ENCODE results near the gene MMEL1.
A peak's percentile ranks its signal among the peaks of the same experiment; 100 is the strongest.

The MMEL1 gene

DNA sequence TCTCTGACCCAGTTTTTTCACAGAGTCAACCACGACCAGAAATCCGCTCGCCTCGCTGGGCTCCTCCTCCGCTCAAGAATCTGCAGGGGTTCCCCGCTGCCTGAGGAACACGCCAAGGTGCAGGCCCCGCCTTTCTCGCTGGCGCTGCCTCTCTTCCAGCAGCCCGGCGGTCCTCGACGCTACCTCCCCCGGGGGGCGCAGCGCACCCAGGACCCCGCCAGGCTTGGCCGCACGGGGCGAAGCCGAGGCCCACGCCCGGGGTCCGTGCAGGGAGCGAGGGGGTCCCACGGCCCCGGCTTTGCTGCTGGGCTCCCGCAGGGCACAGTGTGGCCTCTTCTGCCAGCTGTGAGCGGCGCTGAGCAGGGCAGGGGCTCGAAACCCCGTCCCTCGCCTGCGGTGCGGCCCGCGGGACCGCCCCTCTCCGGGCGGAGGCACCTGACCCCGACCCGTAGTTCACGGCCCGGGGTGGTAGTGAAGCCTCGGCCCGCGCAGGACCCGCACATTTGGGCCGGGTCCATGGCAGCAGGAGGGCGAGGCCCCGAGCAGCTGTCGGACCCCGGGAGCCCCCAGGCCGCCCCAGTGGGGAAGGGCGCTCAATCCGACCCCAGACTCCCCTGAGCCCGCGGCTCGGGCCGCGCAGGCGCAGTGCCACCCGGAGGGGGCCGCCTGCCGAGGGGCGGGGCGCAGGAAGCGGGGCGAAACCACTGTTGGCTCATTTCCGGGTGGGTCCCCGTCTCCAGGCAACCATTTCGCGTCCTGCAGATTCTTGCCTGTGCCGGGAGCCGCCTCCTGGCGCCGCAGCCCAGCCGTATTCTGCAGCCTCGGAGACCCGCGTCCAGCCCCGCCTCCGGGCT, 10.0 kb upstream of the MMEL1 start:
- DNase-seq, result peak; percentile 95

DNA sequence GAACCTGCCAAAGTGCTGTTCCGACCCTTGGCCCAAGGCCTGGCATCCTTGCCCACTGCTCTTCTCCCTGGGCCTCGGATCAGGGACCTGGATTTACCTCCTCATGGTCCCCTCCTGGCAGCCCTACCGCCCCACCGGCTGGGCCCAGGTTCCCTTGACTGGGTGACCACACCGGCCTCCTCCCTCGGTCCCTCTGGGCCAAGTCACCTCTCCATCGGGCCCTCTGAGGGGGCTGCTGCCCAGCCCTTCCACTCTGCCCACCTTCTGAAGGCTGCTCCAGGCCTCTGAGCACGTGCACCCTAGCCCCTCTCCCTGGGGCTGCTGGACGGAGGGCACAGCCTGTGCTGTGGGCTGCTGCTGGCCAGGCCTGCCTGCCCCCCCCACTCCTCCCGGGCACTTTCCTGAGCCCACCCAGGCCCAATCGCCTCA, 9.3 kb upstream of the MMEL1 start:
- DNase-seq, result no peak

DNA sequence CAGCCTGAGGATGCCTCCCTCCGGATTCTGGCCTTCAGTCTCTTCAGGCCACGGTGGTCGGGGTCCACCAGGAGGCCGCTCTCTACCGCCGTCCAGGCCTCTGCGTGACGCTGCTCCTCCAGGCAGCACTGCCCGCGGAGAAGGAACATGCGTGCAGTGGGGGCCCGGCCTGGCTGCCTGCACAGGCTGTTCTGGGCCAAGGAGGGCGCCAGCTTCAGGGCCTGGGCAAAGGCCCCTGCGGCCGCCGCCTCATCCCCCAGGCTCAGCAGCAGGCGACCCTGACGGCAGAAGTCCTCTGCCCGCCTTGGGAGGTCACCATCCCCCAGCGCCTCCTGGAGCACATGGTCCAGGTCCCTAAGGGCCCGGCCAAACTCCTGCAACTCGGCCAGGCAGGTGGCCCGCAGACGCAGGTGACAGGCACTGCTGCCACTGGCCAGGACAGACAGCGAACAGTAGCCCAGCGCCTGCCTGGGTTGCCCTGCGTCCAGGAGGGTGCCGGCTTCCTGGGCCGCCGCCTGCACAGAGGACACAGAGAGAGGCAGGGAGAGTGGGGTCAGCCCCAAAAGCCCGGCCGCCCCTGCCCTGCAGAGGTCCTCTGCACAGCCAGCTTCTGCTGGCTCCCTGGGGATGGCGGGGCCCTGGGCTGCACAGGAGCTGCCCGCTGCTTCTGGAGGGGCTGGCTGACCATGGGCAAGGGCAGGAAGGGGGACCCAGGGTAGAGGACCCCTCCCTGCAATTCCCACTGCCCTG, 8.7 kb upstream of the MMEL1 start:
- no peak for DNase-seq

DNA sequence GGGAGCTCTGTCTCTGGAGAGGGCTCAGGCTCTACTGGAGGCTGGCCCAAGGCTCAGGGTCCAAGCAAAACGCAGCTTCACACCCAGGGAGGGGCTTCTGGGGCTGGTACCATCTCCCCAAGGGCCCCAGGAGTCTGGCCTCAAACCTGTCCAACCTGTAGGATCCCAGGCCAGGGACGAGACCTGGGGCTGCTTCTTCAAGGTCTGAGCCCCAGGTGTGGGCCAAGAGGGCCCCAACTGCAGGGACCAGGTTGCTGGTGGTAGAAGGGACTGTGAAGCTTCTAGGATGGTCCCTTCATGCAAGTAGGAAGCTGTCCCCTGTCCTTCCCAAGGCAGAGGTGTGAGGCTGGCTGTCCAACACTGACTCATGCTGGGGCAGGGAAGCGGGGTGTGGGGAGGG, 7.8 kb upstream of the MMEL1 start:
- DNase-seq, result no peak

DNA sequence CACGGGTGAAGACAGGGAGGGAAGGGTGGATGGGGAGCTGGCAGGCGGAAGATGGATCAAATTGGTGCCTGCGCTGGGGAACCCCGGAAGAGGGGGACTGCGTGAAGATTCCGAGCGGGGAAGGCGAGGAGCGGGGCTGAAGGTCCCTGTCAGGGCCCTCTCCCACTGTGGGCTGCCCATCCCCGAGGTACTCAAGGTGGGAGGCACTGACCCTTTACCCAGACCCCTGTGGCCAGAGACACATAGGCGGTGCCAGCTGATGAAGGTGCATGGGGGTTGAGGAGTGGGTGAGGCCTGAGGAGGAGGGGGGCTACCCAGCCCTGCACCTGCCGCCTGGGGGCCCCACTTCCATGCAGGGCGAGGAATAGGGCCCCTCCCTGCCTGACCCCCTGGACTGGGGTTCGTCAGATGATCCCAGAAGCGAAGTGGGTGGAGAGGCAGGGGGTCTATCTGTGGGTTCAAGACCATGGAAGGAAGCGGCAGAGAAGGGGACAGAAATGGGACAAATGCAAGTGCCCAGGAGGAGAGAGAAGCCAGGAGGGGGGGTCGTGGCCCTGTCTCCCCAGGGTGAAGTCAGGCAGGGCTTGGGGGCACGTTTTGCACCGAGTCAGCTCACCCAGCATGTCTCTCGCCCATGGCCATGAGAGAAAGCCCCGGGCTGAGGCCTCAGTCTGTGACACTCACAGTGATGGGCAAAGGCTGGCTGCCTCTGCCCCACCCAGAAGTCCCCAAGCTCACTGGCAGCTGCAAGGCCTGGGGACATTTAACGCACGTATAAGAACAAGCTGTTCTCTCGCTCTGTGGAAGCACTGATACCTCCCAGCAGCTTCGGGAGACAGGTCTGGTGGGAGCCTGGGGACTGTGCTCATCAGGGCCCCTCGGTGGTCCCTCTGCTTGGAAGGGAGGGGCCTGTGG, 7.0 kb upstream of the MMEL1 start:
- no peak for DNase-seq

DNA sequence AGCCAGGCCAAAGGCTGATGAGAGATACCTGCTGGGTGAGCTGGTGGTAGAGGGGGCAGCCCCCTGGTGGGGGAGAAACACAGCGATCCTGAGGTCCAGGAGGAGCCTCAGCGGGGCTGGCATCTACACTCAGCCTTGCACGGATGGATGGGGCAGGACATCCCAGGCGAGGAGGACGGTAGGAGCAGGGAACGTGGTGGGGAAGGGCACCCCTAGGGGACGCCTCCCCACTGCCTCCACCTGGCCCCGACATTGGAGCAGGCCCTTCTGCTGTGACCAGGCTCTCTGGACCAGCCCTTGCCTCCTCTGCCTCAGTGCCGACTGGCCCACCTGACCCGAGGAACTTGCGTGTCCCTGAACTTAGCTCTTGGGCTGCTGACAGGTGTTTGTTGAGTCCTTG, 6.4 kb upstream of the MMEL1 start:
- DNase-seq, result no peak

DNA sequence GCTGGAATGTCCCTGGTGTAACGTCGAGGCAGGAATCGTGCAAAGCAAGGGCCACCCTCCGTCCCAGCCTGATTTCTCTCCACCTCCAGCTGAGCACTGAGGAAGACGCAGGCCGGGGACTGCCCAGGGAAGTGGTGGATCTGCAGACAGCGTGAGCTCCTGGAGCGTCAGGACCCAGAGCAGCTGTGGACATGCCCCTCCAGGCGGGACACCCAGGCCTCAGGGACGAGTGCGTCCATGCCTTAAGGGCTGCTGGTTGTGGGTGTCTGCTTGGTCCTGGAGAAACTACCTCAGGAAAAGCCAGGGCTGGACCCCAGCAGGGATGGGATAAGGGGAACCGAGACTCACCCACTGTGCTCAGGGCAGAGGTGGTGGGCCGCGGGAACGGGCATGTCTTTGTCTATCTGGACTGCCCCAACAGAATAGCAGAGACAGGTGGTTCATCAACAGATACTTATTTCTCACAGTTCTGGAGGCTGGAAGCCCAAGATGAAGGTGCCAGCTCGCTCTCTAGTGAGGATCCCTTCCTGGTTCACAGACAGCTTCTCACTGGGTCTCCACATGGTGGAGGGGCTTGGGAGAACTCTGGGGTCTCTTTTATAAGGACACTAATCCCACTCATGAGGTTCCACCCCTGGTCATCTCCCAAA, 5.8 kb upstream of the MMEL1 start:
- no peak for DNase-seq

DNA sequence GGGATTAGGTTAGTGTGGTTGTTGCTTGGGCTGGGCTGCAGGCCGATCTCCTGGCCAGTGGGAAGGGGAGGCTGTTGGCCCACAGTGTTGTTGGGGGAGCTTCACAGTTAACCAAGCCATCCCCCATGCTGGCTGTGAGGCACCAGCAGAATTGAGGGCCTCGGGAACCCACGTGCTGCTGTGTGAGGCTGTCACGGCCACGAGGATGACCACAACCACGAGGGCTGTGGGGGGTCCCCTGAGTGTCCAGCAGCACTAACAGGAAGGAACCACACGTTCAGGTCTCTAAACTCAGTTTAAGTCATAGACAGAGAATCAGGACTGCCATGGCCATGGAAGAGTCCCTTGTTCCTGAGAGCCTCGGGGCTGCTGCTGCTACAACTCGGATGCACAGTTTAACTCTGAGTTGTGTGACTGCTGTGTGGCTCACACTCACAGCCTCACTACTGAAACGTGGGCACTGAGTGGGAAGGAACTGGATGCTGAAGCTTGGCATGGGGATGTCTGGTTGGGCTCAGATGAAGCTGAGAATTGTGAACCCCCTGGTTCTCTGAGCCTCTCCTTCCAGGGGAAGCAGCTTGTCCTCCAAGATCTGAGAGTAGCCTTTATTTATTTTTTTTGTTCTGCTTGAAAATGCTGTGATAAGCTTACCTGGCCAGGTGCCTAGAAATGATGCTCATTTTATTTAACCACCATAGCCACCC, 4.8 kb upstream of the MMEL1 start:
- DNase-seq, result no peak

DNA sequence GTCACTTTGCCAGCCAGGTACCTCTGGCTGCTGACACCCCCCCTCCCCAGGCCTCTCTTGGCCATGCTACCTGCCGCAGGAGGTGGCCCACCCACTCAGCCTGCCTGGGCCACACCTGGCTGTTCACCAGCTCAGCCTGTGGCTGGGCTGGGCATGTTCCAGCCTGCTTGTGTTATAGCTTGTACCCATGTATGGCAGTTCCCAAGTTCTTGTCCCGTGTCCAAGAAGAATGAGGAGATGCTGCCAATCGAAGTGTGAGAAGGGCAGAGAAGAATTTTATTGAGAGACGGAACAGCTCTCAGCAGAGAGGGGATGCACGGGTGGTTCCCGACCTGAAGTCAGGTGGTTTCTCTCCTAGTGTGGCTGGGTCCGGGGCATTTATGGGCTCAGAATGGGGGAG, 3.9 kb upstream of the MMEL1 start:
- DNase-seq, result no peak

DNA sequence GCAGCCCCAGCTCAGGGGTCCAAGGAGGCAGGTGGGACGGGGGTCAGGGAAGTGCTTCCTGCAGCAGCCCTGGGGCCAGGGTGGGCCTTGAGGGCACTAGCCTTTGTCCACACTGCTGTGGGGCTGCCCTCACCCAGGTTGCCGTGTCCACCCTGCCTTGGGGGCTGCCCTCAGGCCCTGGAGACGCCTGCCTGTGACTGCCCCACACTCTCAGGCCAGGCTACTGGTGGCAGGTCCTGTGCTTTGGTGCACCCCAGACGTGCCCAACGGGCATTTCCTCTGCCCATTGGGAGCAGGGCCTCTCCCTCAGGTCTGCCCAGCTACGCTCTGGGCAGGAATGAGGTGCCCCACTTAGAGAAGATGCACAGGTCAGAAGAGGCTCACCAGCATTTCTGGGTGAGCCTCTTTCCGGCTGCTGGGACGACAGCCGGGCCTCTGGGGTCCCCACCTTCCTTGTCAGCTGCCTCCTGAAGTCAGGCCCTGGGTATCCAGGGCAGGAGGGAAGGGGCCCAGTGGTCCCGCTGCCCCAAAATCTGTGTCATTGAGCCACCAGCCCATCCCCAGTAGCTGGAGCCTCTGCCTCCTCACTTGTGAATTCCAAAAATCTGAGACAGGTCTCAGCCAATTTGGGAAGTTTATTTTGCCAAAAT, 2.7 kb upstream of the MMEL1 start:
- DNase-seq, result no peak

DNA sequence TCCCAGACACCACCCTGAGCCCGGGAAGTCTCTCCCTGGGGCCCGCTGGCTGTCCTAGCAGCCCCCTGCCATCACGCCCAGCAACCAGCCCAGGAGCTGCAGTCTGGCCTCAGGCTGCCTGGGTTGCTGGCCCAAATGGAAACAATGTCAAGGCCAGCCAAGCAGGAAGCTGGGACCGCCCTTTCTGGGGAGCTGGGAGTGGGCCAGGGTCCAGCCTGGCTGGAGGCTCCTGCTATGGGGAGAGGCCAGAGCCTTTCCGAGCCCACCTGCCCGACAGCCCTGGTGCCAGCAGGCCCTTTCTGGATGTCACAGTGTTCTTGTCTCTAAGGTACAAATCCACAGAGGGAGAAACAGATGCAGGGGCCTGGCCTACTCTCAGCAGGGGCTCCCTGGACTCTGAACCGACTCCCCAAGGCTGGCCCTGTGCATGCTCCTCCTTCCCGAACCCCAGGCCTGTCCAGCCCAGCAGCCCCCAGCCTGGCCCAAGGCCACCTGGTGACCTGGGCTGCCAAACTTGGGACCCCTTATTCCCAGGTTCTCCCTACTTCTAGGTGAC, 1.2 kb upstream of the MMEL1 start:
- DNase-seq, result no peak

DNA sequence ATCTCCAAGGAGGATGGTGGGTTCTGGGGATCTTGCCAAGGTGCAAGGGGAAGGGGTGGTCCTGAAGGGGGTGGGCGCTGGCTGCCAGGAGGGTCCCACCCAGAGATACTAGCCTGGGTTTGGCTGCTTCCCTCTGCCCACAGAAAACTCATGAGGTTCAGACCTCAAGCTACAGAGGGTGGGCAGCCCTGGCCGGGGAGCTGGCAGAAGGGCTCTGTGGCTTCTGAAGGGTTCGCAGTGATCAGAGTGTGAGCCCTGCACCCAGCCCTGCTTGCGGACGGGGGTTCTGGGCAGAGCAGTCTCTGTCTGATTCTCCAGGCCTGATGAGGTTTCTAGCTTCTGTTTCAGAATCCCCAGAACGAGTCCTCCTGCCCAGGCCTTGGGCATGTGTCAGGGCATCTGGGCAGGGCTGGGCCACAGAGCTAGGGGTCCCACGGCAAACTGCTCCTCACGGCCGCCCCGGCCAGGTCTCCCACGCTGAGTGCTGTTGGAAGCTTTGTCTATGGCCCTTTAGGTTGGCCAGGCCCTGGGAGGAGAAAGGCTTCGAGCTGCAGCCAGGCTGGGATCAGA, 635 bp upstream of the MMEL1 start:
- DNase-seq, result no peak

DNA sequence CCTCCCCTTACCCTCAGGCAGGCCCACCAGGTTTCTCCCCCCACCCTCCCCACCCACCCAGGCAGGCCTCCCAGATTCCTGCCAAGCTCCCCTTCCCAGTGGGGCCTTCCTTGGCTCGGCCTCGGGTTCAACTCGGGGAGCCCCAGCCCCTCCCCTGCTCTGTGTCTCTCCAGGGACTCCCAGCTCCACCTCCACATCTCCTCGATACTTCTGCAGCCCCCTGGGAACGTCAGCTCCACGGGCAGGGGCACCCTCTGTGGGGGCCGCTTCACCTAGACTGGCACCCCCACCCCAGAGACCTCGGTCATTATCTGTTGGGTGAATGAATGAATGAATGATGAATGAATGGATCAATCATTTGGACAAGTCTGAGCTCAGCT, 775 bp downstream of the MMEL1 start:
- no peak for DNase-seq

DNA sequence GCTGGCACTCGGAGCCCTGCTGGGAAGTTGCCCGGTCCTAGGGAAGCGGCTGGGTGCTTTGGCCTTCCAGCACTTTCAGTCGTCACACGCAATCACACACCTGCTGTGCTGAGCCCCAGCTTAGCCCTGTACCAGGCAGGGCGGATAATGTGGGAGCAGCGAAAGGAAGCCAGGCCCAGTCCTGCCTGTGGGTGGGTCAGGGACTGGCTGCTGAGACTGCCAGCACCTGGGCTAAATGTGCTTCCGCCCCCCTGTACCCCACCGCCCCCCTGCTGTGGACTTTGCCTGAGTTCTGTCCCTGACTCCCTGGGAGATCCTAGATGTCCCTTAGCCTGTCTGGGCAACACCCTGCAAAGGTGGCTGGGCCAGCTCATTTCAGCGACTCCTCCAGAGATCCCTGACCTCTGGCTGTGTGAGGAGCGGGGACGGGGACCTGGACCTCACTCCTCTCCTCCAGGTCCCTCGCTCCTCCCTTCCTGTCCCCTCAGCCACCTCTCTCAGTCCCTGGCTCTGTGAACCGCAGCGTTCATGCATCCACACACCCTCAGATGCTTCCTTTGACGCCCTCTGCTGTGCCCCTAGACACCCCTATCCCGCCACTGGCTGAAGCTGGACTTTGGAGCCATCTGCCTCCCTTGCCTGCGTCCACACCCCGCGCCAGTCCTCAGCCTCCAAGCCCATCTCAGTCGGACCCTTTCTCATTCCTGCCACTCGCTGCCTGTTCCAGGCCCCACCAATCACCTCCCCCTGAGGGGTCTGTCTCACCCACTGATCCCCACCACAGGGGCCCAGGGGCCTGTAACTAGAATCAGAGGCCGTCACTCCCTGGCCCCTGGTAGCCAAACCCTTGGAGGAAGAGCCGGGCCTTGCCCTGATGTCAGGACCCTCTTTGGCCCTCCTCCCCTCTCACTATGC, 1.4 kb downstream of the MMEL1 start:
- no peak for DNase-seq

DNA sequence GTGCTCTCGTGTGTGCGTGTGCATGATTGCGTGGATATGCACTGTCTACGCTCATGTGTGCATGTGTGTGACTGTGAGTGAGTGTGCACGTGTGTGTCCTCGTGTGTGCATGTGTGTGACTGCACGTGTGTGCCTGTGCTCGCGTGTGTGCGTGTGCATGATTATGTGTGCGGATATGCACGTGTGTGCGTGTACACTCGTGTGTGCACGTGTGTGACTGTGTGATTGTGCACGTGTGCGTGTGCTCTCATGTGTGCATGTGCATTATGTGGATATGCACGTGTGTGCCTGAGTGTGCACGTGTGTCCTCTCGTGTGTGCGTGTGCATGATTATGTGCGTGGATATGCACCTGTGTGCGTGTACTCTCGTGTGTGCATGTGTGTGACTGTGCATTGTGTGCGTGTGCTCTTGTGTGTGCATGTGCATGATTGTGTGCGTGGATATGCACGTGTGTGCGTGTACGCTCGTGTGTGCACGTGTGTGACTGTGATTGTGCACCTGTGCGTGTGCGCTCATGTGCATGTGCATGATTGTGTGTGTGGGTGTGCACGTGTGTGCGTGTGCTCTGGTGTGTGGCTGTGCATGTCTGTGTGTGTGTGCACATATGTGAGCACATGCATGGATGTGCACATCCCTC, 2.2 kb downstream of the MMEL1 start:
- DNase-seq, result no peak

DNA sequence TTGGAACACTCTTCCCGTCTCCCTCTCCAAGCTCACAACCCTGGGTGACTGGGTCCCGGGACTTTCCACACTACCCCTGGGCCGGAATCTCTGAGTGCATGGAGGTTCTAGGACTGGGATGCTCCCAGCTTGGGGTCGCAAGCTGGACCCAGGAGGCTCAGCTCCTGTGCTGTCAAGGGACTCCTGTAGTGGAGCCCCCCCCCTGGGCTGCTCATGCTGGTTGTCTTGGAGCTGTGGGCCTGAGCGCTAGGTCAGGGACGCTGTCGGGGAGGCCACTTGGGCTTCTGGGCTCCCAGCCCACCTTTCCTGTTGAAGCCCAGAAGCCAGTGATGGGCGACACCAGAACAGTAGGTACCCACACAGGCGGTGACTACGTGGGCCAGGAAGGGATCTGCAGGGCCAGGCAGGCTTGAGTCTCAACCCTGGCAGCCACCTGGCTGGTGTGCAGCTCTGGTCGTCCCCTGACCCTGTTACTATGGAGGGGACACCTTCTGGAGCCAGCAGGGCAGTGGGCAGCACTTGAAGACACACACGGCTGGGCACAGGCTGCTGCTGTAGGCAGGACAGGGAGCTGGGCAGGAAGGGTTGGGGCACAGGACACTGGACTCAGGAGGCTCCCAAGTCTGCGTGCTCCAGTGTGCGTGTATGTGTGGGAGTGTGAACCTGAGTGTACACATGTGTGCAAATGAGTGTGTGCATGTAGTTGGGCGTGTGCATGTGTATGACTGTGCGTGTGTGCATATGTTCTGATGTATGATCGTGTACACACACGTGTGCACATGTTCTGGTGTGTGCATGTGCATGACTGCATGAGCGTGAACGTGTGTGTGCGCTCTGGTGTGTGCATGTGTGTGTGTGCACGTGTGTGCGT, 3.0 kb downstream of the MMEL1 start:
- DNase-seq, result no peak

DNA sequence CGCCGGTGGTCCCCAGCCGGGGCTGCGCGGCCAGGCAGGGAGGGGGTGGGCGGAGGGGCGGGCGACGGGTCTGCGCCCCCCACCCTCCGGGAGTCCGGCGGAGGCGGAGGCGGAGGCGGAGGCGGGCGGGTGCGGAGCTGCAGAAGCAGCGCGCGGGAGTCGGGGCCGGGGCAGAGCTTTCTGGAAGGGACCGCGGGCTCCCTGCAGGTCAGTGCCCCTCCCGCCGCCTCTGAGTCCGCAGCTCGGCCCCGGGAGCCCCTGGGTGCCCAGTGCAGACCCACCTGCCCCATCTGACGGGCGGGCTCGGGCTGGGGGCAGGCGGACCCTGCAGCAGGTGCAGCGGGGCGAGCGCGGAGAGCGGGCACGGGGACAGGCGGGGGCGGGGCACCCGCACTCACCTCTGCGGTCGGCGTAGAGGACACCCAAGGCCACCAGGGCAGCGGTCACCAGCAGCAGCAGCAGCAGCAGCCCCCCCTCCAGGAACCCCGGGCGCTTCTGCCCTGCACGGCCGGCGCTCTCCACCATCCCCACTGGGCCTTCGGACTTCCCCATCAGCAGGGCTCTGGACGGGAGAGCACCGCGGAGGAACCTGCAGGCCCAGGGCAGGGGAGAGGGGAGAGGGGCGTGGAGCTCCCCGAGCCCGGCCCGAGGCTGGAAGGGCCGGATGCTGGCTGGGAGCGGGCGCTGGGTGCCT, 3.7 kb downstream of the MMEL1 start:
- no peak for DNase-seq

Measured in CD4-positive, alpha-beta T cell treated with Interferon alpha-2 for 1 hour (primary cell).